ENCODE measurements around the gene RALGPS1.
A peak's percentile ranks its signal among the peaks of the same experiment; 100 is the strongest.

Gene RALGPS1

GRCh38 chr9:127005770-127006314, 91.3 kb downstream of the RALGPS1 start:
- POLR2A ChIA-PET, result no interaction called here
- Histone ChIP-seq H3K9me3 (ENCODE audit: control insufficient read depth, insufficient read depth, low read depth, low read length) (no peaks in the 10 kb centered on the region), H3K27ac (ENCODE audit: extremely low read depth, low read depth, low read length) (no peak overlapping the region), H3K4me1 (ENCODE audit: control insufficient read depth, insufficient read depth, low read length) (no peaks in the 10 kb centered on the region), H3K36me3 (ENCODE audit: control insufficient read depth in 2 of 2, insufficient read depth in 1 of 2, low read length in 2 of 2) (no peaks in the 10 kb centered on the region), H3K4me3 (ENCODE audit: low read depth, low read length) (no peak overlapping the region)
- TF ChIP-seq ZNF335 (tag by site-specific recombination; conservative IDR thresholded peaks at IDR 0.05), result no peak
- no peak for TF ChIP-seq OSR2 (tag by site-specific recombination; IDR thresholded peaks at IDR 0.05)
- no peak for TF ChIP-seq ZNF529 (tag by site-specific recombination; IDR thresholded peaks at IDR 0.05; ENCODE audit: insufficient replicate concordance)
- CTCF ChIA-PET, result interaction anchor here (0.7 kb wide), 1 partner anchor 14 kb away, joined by 3 read pairs; no protein-coding TSS in a partner anchor

- Histone ChIP-seq H3K36me3 (ENCODE audit: control insufficient read depth in 2 of 2, insufficient read depth in 1 of 2, low read length in 2 of 2) (no peaks in the 10 kb centered on the region), H3K4me1 (ENCODE audit: control insufficient read depth, insufficient read depth, low read length) (peaks cover 4% of the 10 kb centered on the region; the same call in 1 of the 2 replicates), H3K4me3 (ENCODE audit: low read depth, low read length) (no peak overlapping the region), H3K27ac (ENCODE audit: extremely low read depth, low read depth, low read length) (no peak overlapping the region), H3K9me3 (ENCODE audit: control insufficient read depth, insufficient read depth, low read depth, low read length) (no peaks in the 10 kb centered on the region)
- ChIA-PET CTCF (interaction anchor here (0.6 kb wide), 1 partner anchor 303 kb away, joined by 4 read pairs; no protein-coding TSS in a partner anchor), POLR2A (no interaction called here)
- TF ChIP-seq WT1 (tag by site-specific recombination; IDR thresholded peaks at IDR 0.05) (no peak), ZNF747 (tag by site-specific recombination; IDR thresholded peaks at IDR 0.05) (no peak), ZNF600 (tag by site-specific recombination; IDR thresholded peaks at IDR 0.05) (no peak), ZNF626 (tag by site-specific recombination; IDR thresholded peaks at IDR 0.05) (no peak), ZNF37A (tag by site-specific recombination; IDR thresholded peaks at IDR 0.05) (no peak), ZNF221 (tag by site-specific recombination; IDR thresholded peaks at IDR 0.05; ENCODE audit: borderline replicate concordance) (no peak)
Observed at GRCh38 chr9:127007638-127008037, 93.1 kb downstream of the RALGPS1 start.

GRCh38 chr9:127008076-127008475, 93.5 kb downstream of the RALGPS1 start:
- H3K36me3 ChIP-seq (ENCODE audit: control insufficient read depth in 2 of 2, insufficient read depth in 1 of 2, low read length in 2 of 2), result no peaks in the 10 kb centered on the region
- ChIA-PET POLR2A (no interaction called here), CTCF (interaction anchor here (0.6 kb wide), 1 partner anchor 303 kb away, joined by 4 read pairs; no protein-coding TSS in a partner anchor)
- no peak overlapping the region for H3K27ac ChIP-seq (ENCODE audit: extremely low read depth, low read depth, low read length)
- H3K4me1 ChIP-seq (ENCODE audit: control insufficient read depth, insufficient read depth, low read length), result peaks cover 4% of the 10 kb centered on the region; the same call in 1 of the 2 replicates
- no peaks in the 10 kb centered on the region for H3K9me3 ChIP-seq (ENCODE audit: control insufficient read depth, insufficient read depth, low read depth, low read length)
- TF ChIP-seq ZSCAN23 (tag by site-specific recombination; IDR thresholded peaks at IDR 0.05), result no peak
- no peak for TF ChIP-seq TRIM28 (IDR thresholded peaks at IDR 0.05; ENCODE audit: borderline replicate concordance, low read length)
- TF ChIP-seq ZSCAN16 (tag by site-specific recombination; IDR thresholded peaks at IDR 0.05), result no peak
- no peak for TF ChIP-seq ZNF175 (tag by site-specific recombination; IDR thresholded peaks at IDR 0.05)
- TF ChIP-seq ZSCAN18 (tag by site-specific recombination; IDR thresholded peaks at IDR 0.05), result no peak
- no peak for TF ChIP-seq GLI2 (tag by site-specific recombination; IDR thresholded peaks at IDR 0.05; ENCODE audit: borderline replicate concordance, low read depth)
- no peak for TF ChIP-seq GLIS1 (tag by site-specific recombination; IDR thresholded peaks at IDR 0.05)
- TF ChIP-seq ZBTB17 (tag by site-specific recombination; IDR thresholded peaks at IDR 0.05), result no peak
- TF ChIP-seq ZNF585B (tag by site-specific recombination; IDR thresholded peaks at IDR 0.05), result no peak
- no peak overlapping the region for H3K4me3 ChIP-seq (ENCODE audit: low read depth, low read length)

- Histone ChIP-seq H3K27ac (ENCODE audit: extremely low read depth, low read depth, low read length) (no peak overlapping the region), H3K4me1 (ENCODE audit: control insufficient read depth, insufficient read depth, low read length) (peaks cover 4% of the 10 kb centered on the region; the same call in 1 of the 2 replicates), H3K4me3 (ENCODE audit: low read depth, low read length) (no peak overlapping the region), H3K9me3 (ENCODE audit: control insufficient read depth, insufficient read depth, low read depth, low read length) (no peaks in the 10 kb centered on the region), H3K36me3 (ENCODE audit: control insufficient read depth in 2 of 2, insufficient read depth in 1 of 2, low read length in 2 of 2) (no peaks in the 10 kb centered on the region)
- TF ChIP-seq ZNF202 (tag by site-specific recombination; IDR thresholded peaks at IDR 0.05; ENCODE audit: borderline replicate concordance), result no peak
- peak; percentile 33; the same call in 1 of the 2 replicates for TF ChIP-seq ZNF335 (tag by site-specific recombination; conservative IDR thresholded peaks at IDR 0.05)
- POLR2A ChIA-PET, result no interaction called here
- CTCF ChIA-PET, result interaction anchor here (1.6 kb wide), 1 partner anchor 12 kb away, joined by 5 read pairs; no protein-coding TSS in a partner anchor
Observed at GRCh38 chr9:127011772-127012171, 97.2 kb downstream of the RALGPS1 start.
